HEK293 (cell line): Measurements from ENCODE around the gene TYW1B.
"Not testable (repeated sequence)": the region's sequence is repeated elsewhere in the genome, so short reads cannot be mapped to it uniquely, and the experiment has no call there.

ENCODE experiments used
- CTCF ChIA-PET: fragments of 350-600 bp; formaldehyde crosslinking; extraction: SDS; loops from one replicate; lab custom pipeline; 2021; ENCODE audit warnings: antibody characterized with exemption; lab: Yijun Ruan, JAX
- POLR2A ChIA-PET: fragments of 300-600 bp; formaldehyde crosslinking; extraction: SDS; loops from one replicate; lab custom pipeline; 2020; ENCODE audit warnings: antibody characterized with exemption, inconsistent platforms; lab: Yijun Ruan, JAX
- H3K27ac ChIP-seq: fragments of 200-500 bp; sonication (Bioruptor generic); 2 replicates; pipeline ENCODE4 v1.5.1; 2014; ENCODE audit warnings: low read depth, low read length, control low read depth, inconsistent platforms; ENCODE audit errors: extremely low read depth
- H3K36me3 ChIP-seq, 2 experiments: fragments of 200-500 bp in 1 of 2; sonication (Bioruptor generic) in 1 of 2; 1 replicate in 1 of 2; 2 replicates in 1 of 2; pipeline ENCODE4 v1.5.1; 2014 to 2017; ENCODE audit warnings: inconsistent platforms in 2 of 2, low read length in 2 of 2; ENCODE audit not compliant: control insufficient read depth in 2 of 2, insufficient read depth in 1 of 2
- H3K4me1 ChIP-seq: fragments of 200-500 bp; sonication (Bioruptor generic); 2 replicates; pipeline ENCODE4 v1.5.1; 2014; ENCODE audit warnings: mild to moderate bottlenecking, low read length, inconsistent platforms; ENCODE audit not compliant: control insufficient read depth, insufficient read depth
- H3K4me3 ChIP-seq: 2 replicates; pipeline ENCODE4 v1.5.1; 2011; ENCODE audit warnings: low read depth, mild to moderate bottlenecking, control low read depth, low read length, moderate library complexity
- H3K9me3 ChIP-seq: fragments of 200-500 bp; sonication (Bioruptor generic); 2 replicates; pipeline ENCODE4 v1.5.1; 2014; ENCODE audit warnings: low read depth, low read length, inconsistent platforms; ENCODE audit not compliant: control insufficient read depth, insufficient read depth
- GLIS1 ChIP-seq: fragments of 450-650 bp; formaldehyde crosslinking; IDR thresholded peaks from 2 replicates; pipeline ENCODE4 v1.5.1; 2016; ENCODE audit warnings: missing biosample characterization, missing genetic modification characterization
- MZF1 ChIP-seq: fragments of 450-650 bp; formaldehyde crosslinking; IDR thresholded peaks from 2 replicates; pipeline ENCODE4 v1.5.1; 2017; ENCODE audit warnings: missing biosample characterization, missing genetic modification characterization, borderline replicate concordance
- OSR2 ChIP-seq: fragments of 450-650 bp; formaldehyde crosslinking; IDR thresholded peaks from 2 replicates; pipeline ENCODE4 v1.5.1; 2016; ENCODE audit warnings: missing biosample characterization, missing genetic modification characterization
- ZFP41 ChIP-seq: fragments of 450-650 bp; formaldehyde crosslinking; IDR thresholded peaks from 2 replicates; pipeline ENCODE4 v1.5.1; 2016; ENCODE audit warnings: missing biosample characterization, missing genetic modification characterization, borderline replicate concordance
- ZNF155 ChIP-seq: fragments of 450-650 bp; formaldehyde crosslinking; IDR thresholded peaks from 2 replicates; pipeline ENCODE4 v1.5.1; 2016; ENCODE audit warnings: missing biosample characterization, missing genetic modification characterization
- ZNF302 ChIP-seq: fragments of 450-650 bp; formaldehyde crosslinking; IDR thresholded peaks from 2 replicates; pipeline ENCODE4 v1.5.1; 2016; ENCODE audit warnings: missing biosample characterization, missing genetic modification characterization, low read depth
- ZNF354C ChIP-seq: fragments of 450-650 bp; formaldehyde crosslinking; IDR thresholded peaks from 2 replicates; pipeline ENCODE4 v1.5.1; 2016; ENCODE audit warnings: missing biosample characterization, missing genetic modification characterization, low read depth, borderline replicate concordance
- ZNF549 ChIP-seq: fragments of 450-650 bp; IDR thresholded peaks from 2 replicates; pipeline ENCODE4 v1.5.1; 2018; ENCODE audit warnings: missing biosample characterization, missing genetic modification characterization, mild to moderate bottlenecking, inconsistent platforms, moderate library complexity
- ZNF624 ChIP-seq: fragments of 450-650 bp; formaldehyde crosslinking; IDR thresholded peaks from 2 replicates; pipeline ENCODE4 v1.5.1; 2017; ENCODE audit warnings: missing biosample characterization, missing genetic modification characterization
- ZNF658 ChIP-seq: fragments of 450-650 bp; formaldehyde crosslinking; IDR thresholded peaks from 2 replicates; pipeline ENCODE4; 2016; ENCODE audit warnings: missing biosample characterization, missing genetic modification characterization
- ZNF747 ChIP-seq: fragments of 450-650 bp; formaldehyde crosslinking; IDR thresholded peaks from 2 replicates; pipeline ENCODE4 v1.5.1; 2016; ENCODE audit warnings: missing biosample characterization, missing genetic modification characterization
- ZNF785 ChIP-seq: fragments of 450-650 bp; formaldehyde crosslinking; IDR thresholded peaks from 2 replicates; pipeline ENCODE4 v1.5.1; 2016; ENCODE audit warnings: missing biosample characterization, missing genetic modification characterization

Gene TYW1B

GRCh38 chr7:72783601-72784370 lies 44.2 kb downstream of the TYW1B start:
- H3K27ac ChIP-seq, POLR2A ChIA-PET, H3K4me1 ChIP-seq: not testable (repeated sequence)

DNA sequence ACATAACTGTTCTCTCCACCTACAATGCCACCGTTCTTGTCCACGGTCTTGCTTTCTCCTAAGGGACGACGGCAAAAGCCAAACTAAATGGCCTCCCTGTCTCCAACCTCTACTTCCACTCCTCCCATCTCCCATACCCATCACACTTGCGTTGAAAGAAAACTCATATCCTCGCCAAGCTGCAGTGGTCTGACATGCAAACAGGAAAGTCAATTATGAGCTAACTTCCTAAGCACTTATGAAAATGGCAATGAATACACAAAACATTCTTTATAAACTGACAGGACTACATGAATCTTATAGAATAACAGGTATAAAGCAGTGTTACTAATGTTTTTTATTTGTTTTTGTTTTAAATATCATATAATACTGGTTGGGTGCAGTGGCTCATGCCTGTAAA lies 46.4 kb downstream of the TYW1B start:
- H3K9me3 ChIP-seq, result no peaks in the 10 kb centered on the region
- H3K27ac ChIP-seq, result no peak overlapping the region
- no peaks in the 10 kb centered on the region for H3K4me1 ChIP-seq
- CTCF ChIA-PET, result no interaction called here
- no peak overlapping the region for H3K4me3 ChIP-seq
- TF ChIP-seq ZNF658 (tag by site-specific recombination), result no peak
- TF ChIP-seq, all 188 proteins: peak for 0
- POLR2A ChIA-PET, result no interaction called here
- no peaks in the 10 kb centered on the region; a peak in 1 of 3 replicates for H3K36me3 ChIP-seq

More at GRCh38 chr7:72783601-72784370, 44.2 kb downstream of the TYW1B start:
- CTCF ChIA-PET, result interaction anchor here (0.6 to 0.7 kb wide), 3 partner anchors 8 to 31 kb away, joined by 3 read pairs; no protein-coding TSS in a partner anchor
- 0 out of 2 replicates have a peak, but pooled peaks have one; percentile 30 for TF ChIP-seq OSR2 (tag by site-specific recombination)
- not testable (repeated sequence) for H3K9me3 ChIP-seq, H3K4me3 ChIP-seq, H3K36me3 ChIP-seq

GRCh38 chr7:72781161-72781560 lies 46.8 kb downstream of the TYW1B start:
- Histone ChIP-seq H3K4me1 (no peaks in the 10 kb centered on the region), H3K4me3 (no peak overlapping the region), H3K27ac (no peak overlapping the region), H3K9me3 (no peaks in the 10 kb centered on the region), H3K36me3 (peaks cover 0 to under 1% of the 10 kb centered on the region in 2 experiments; a peak in 1 of 3 replicates)
- POLR2A ChIA-PET, result no interaction called here
- CTCF ChIA-PET, result no interaction called here
- no peak for TF ChIP-seq ZNF747 (tag by site-specific recombination)
- TF ChIP-seq ZNF354C, result no peak
- no peak for TF ChIP-seq ZNF624 (tag by site-specific recombination)
- TF ChIP-seq ZNF549, result no peak
- no peak for TF ChIP-seq MZF1 (tag by site-specific recombination)
- no peak for TF ChIP-seq GLIS1 (tag by site-specific recombination)
- TF ChIP-seq ZFP41, result no peak
- no peak for TF ChIP-seq ZNF155 (tag by site-specific recombination)
- TF ChIP-seq ZNF302, result no peak
- no peak for TF ChIP-seq ZNF785 (tag by site-specific recombination)

- CTCF ChIA-PET, POLR2A ChIA-PET, H3K9me3 ChIP-seq, H3K4me1 ChIP-seq, H3K4me3 ChIP-seq, H3K36me3 ChIP-seq, H3K27ac ChIP-seq: not testable (repeated sequence)
These were observed 47.6 kb downstream of the TYW1B start for GRCh38 chr7:72780289-72780894.

- H3K9me3 ChIP-seq, H3K4me1 ChIP-seq, POLR2A ChIA-PET, H3K4me3 ChIP-seq, H3K36me3 ChIP-seq, H3K27ac ChIP-seq: not testable (repeated sequence)
- CTCF ChIA-PET, result interaction anchor here (0.6 kb wide), 1 partner anchor 9 kb away, joined by 3 read pairs; no protein-coding TSS in a partner anchor
These were observed 50.8 kb downstream of the TYW1B start for GRCh38 chr7:72777167-72777566.

- CTCF ChIA-PET, H3K4me3 ChIP-seq, H3K27ac ChIP-seq, H3K4me1 ChIP-seq, H3K36me3 ChIP-seq, POLR2A ChIA-PET, H3K9me3 ChIP-seq: not testable (repeated sequence)
These were observed 55.4 kb downstream of the TYW1B start for GRCh38 chr7:72772627-72773026.

- H3K4me1 ChIP-seq, H3K9me3 ChIP-seq, H3K36me3 ChIP-seq, H3K27ac ChIP-seq, H3K4me3 ChIP-seq, POLR2A ChIA-PET: not testable (repeated sequence)
- CTCF ChIA-PET, result interaction anchor here (0.7 kb wide), 1 partner anchor 764 kb away, joined by 3 read pairs; no protein-coding TSS in a partner anchor
These were observed 61.0 kb downstream of the TYW1B start for GRCh38 chr7:72766994-72767393.
